ENCODE measurements around the gene SULT1B1.

SULT1B1 gene

DNA sequence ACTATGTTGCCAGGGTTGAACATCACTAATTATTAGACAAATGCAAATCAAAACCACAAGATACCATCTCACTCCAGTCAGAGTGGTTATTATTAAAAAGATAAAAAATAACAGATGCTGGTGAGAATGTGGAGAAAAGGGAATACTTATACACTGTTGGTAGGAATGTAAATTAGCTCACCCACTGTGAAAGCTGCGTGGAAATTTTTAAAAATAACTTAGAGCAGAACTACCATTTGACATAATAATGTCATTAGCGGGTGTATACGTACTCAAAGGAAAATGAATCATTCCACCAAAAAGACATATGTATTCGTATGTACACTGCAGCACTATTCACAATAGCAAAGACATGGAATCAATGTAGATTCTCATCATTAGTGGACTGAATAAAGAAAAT, 58.7 kb downstream of the SULT1B1 start:
- DNase-seq (ENCODE audit: low read depth in 2 of 3, low spot score in 2 of 3), result no peak

DNA sequence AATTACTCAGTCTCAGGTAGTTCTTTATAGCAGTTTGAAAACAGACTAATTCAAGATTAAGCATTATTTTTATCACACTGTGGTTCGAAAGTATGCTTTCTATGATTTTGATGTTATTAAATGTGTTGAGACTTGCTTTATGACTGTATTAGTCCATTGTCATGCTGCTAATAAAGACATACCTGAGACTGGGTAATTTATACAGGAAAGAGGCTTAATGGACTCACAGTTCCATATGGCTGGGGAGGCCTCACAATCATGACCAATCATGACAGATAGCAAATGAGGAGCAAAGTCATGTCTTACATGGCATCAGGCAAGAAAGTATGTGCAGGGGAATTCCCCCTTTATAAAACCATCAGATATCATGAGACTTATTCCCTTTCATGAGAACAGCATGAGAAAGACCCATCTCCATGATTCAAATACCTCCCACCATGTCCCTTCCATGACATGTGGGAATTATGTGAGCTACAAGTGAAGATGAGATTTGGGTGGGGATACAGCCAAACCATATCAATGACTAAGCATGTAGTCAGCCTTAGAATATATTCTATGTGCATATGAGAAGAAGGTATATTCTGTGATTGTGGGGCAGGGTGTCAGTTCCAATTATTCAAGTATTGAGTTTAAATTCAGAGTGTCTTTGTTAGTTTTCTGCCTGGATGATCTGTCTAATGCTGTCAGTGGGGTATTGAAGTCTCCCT, 62.7 kb downstream of the SULT1B1 start:
- no peak for DNase-seq (ENCODE audit: low read depth in 2 of 3, low spot score in 2 of 3)

DNA sequence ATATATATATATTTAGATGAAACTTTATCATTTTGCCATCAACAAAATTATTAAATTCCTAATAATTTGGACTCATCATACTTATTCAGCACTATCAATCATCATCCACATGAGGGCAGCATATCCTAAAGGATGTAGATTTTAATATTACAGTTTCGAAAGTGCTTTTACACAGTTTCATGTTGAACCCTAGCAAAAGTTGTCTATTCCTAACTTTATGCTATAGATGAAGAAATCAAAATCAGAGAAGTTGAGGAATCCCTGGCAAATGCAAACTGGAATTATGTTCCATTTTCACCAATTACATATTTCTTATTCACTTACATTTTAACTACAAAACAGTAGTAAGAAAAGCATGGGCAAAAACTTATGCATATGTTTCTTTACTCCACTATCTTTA, 70.8 kb downstream of the SULT1B1 start:
- DNase-seq (ENCODE audit: low read depth in 2 of 3, low spot score in 2 of 3), result no peak

DNA sequence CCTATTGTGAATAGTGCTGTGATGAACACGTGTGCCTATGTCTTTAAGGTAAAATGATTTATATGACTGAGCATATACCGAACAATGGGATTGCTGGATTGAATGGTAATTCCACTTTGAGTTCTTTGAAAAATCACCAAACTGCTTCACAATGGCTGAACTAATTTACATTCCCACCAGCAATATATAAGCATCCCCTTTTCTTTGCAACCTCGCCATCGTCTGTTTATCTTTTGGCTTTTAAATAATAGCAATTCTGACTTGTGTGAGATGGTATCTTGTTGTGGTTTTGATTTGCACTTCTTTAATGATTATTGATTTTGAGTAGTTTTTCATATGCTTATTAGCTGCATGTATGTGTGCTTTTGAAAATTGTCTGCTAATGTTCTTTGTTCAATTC, 75.6 kb downstream of the SULT1B1 start:
- DNase-seq (ENCODE audit: low read depth in 2 of 3, low spot score in 2 of 3), result no peak
